ENCODE data around the gene DOCK2.

DNA sequence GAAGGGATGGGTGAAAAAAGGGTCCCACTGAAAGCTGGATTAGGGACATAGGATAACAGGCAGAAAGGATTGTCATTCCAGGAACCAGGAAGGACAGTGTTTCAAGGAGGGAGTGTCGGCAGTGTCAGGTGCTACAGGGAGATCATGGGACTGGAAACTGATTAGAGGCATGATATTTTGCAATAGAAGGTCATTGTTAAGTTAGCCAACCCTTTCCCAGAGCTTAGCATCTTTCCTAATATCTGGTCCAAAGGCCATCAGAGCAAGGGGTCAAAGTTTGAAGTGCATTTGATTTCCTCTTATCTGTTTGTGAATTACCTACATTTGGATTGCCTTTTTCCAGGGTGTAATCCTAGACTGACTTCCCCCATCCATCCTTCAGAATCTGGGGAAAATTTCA is 91.3 kb downstream of the DOCK2 start:
- TF ChIP-seq, protein P1, sequence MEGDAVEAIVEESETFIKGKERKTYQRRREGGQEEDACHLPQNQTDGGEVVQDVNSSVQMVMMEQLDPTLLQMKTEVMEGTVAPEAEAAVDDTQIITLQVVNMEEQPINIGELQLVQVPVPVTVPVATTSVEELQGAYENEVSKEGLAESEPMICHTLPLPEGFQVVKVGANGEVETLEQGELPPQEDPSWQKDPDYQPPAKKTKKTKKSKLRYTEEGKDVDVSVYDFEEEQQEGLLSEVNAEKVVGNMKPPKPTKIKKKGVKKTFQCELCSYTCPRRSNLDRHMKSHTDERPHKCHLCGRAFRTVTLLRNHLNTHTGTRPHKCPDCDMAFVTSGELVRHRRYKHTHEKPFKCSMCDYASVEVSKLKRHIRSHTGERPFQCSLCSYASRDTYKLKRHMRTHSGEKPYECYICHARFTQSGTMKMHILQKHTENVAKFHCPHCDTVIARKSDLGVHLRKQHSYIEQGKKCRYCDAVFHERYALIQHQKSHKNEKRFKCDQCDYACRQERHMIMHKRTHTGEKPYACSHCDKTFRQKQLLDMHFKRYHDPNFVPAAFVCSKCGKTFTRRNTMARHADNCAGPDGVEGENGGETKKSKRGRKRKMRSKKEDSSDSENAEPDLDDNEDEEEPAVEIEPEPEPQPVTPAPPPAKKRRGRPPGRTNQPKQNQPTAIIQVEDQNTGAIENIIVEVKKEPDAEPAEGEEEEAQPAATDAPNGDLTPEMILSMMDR (IDR thresholded peaks at IDR 0.05) = no peak
- TF ChIP-seq POLR2A (IDR thresholded peaks at IDR 0.05) = no peak
